ENCODE measurements around the gene WDR86.
A peak's percentile ranks its signal among the peaks of the same experiment; 100 is the strongest.

WDR86 gene

DNA sequence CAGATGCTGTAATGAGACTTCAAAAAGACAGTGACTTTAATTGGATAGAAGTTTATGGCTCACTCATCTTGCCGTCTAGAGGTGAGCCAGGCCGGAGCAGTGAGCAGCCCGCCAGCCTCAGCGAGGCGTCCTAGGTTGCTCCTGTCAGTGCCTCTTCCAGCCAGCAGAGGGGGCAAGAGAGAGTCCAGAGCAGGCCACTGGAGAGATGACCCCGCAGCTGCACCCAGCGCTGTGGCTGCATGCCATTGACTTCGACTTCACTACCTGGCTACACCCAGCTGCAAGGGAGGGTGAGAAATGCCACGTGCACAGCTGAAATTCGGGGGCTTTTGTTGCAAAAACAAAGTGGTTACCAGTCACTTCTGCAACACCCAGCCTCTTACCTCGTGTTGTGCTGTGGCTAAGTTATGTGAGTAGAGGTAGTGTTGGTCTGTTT lies 41.7 kb downstream of the WDR86 start:
- TF ChIP-seq CTCF (IDR thresholded peaks at IDR 0.05; ENCODE audit: low read length), result peak; percentile 99
- no peak for TF ChIP-seq EZH2 (IDR thresholded peaks at IDR 0.05; ENCODE audit: borderline replicate concordance, low read length)
- Histone ChIP-seq H4K20me1 (ENCODE audit: insufficient read depth, low read length) (no peaks in the 10 kb centered on the region), H3K4me2 (ENCODE audit: low read length) (no peak overlapping the region), H3K27me3 (ENCODE audit: insufficient read depth, low read length) (no peaks in the 10 kb centered on the region), H3K4me1 (ENCODE audit: insufficient read depth, low read length, severe bottlenecking) (peaks cover 4% of the 10 kb centered on the region), H3K9me3 (ENCODE audit: low read length) (no peaks in the 10 kb centered on the region), H3K9ac (ENCODE audit: low read length) (no peak overlapping the region), H3K4me3 (ENCODE audit: low read depth, low read length, poor library complexity, severe bottlenecking) (no peak overlapping the region), H2AFZ (ENCODE audit: low read length) (no peak overlapping the region), H3K79me2 (ENCODE audit: insufficient read depth, low read length) (no peaks in the 10 kb centered on the region), H3K27ac (ENCODE audit: low read depth, low read length, poor library complexity, severe bottlenecking) (no peak overlapping the region), H3K36me3 (ENCODE audit: insufficient read depth, low read length) (peaks cover 8% of the 10 kb centered on the region), H3F3A (ENCODE audit: insufficient read depth, low read length) (no peaks in the 10 kb centered on the region), H3K9me2 (ENCODE audit: low read depth, low read length) (no peaks in the 10 kb centered on the region)

GRCh38 chr7:151367284-151367683 lies 42.6 kb downstream of the WDR86 start:
- H4K20me1 ChIP-seq (ENCODE audit: insufficient read depth, low read length), result no peaks in the 10 kb centered on the region
- no peaks in the 10 kb centered on the region for H3F3A ChIP-seq (ENCODE audit: insufficient read depth, low read length)
- H2AFZ ChIP-seq (ENCODE audit: low read length), result no peak overlapping the region
- no peak overlapping the region for H3K4me2 ChIP-seq (ENCODE audit: low read length)
- no peaks in the 10 kb centered on the region for H3K79me2 ChIP-seq (ENCODE audit: insufficient read depth, low read length)
- no peaks in the 10 kb centered on the region for H3K9me2 ChIP-seq (ENCODE audit: low read depth, low read length)
- H3K27ac ChIP-seq (ENCODE audit: low read depth, low read length, poor library complexity, severe bottlenecking), result no peak overlapping the region
- H3K9ac ChIP-seq (ENCODE audit: low read length), result no peak overlapping the region
- no peaks in the 10 kb centered on the region for H3K27me3 ChIP-seq (ENCODE audit: insufficient read depth, low read length)
- no peaks in the 10 kb centered on the region for H3K9me3 ChIP-seq (ENCODE audit: low read length)
- no peak for TF ChIP-seq CTCF (IDR thresholded peaks at IDR 0.05; ENCODE audit: low read length)
- TF ChIP-seq EZH2 (IDR thresholded peaks at IDR 0.05; ENCODE audit: borderline replicate concordance, low read length), result no peak
- peaks cover 4% of the 10 kb centered on the region for H3K4me1 ChIP-seq (ENCODE audit: insufficient read depth, low read length, severe bottlenecking)
- H3K36me3 ChIP-seq (ENCODE audit: insufficient read depth, low read length), result peaks cover 17% of the 10 kb centered on the region
- H3K4me3 ChIP-seq (ENCODE audit: low read depth, low read length, poor library complexity, severe bottlenecking), result no peak overlapping the region

- Histone ChIP-seq H3K4me3 (ENCODE audit: low read depth, low read length, poor library complexity, severe bottlenecking) (no peak overlapping the region), H3K27me3 (ENCODE audit: insufficient read depth, low read length) (no peaks in the 10 kb centered on the region), H3K36me3 (ENCODE audit: insufficient read depth, low read length) (peaks cover 21% of the 10 kb centered on the region), H2AFZ (ENCODE audit: low read length) (no peak overlapping the region), H3K27ac (ENCODE audit: low read depth, low read length, poor library complexity, severe bottlenecking) (no peak overlapping the region), H4K20me1 (ENCODE audit: insufficient read depth, low read length) (no peaks in the 10 kb centered on the region), H3K9me3 (ENCODE audit: low read length) (no peaks in the 10 kb centered on the region), H3K9ac (ENCODE audit: low read length) (no peak overlapping the region), H3K4me2 (ENCODE audit: low read length) (no peak overlapping the region), H3K9me2 (ENCODE audit: low read depth, low read length) (no peaks in the 10 kb centered on the region), H3K4me1 (ENCODE audit: insufficient read depth, low read length, severe bottlenecking) (peaks cover 4% of the 10 kb centered on the region), H3F3A (ENCODE audit: insufficient read depth, low read length) (no peaks in the 10 kb centered on the region), H3K79me2 (ENCODE audit: insufficient read depth, low read length) (no peaks in the 10 kb centered on the region)
- TF ChIP-seq EZH2 (IDR thresholded peaks at IDR 0.05; ENCODE audit: borderline replicate concordance, low read length), result no peak
- no peak for TF ChIP-seq CTCF (IDR thresholded peaks at IDR 0.05; ENCODE audit: low read length)
Measured at GRCh38 chr7:151366880-151367222, 43.0 kb downstream of the WDR86 start.
